Measurements from ENCODE around the gene ZNF561. TPM values are rescaled to one million over a fixed set of nuclear protein-coding genes. Genes with fewer than 3 reads are reported as not detected.
"Not testable (repeated sequence)": the region's sequence is repeated elsewhere in the genome, so short reads cannot be mapped to it uniquely, and the experiment has no call there.

ZNF561 gene
- total RNA-seq, 2 experiments from 2014 or later = 45.1 to 46.2 TPM

DNA sequence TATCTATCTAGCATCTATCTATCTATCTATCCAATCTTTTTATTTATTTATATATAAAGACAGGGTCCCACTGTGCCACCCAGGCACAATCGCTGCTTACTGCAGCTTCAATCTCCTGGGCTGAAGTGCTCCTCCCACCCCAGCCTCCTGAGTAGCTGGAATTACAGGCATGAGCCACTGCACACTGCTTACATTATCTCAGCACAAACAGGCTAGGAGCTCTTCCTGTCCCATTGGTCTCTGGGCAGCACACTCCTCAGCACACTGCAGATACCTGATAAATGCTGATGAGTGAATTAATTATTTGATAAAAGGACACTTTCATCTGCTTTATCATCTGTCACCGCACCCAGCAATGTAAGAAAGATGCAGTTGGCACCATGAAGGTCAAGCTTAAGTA, 37.7 kb upstream of the ZNF561 start:
- Histone ChIP-seq H3K27ac (ENCODE audit: low read depth in 1 of 2, low read length in 2 of 2) (no peak overlapping the region), H3K4me3 (ENCODE audit: low read length) (no peak overlapping the region), H3K9me3 (ENCODE audit: control insufficient read depth in 1 of 2, insufficient read depth in 1 of 2, low read length in 2 of 2) (peaks cover 17 to 19% of the 10 kb centered on the region in 2 experiments), H3K36me3 (ENCODE audit: insufficient read depth, low read length) (peaks cover 56% of the 10 kb centered on the region), H3K4me1 (ENCODE audit: insufficient read depth, low read length) (no peaks in the 10 kb centered on the region), H3K27me3 (ENCODE audit: control insufficient read depth in 1 of 2, insufficient read depth in 2 of 2, low read length in 2 of 2) (no peaks in the 10 kb centered on the region)
- ChIA-PET CTCF (no interaction called here), POLR2A (no interaction called here)
- no peak for TF ChIP-seq CTCF (IDR thresholded peaks at IDR 0.05)
- peaks cover 72% of the 10 kb centered on the region for H3K36me3 Mint-ChIP-seq (ENCODE audit: low read depth)
- no peak overlapping the region for H3K27ac Mint-ChIP-seq
- no peaks in the 10 kb centered on the region for H3K27me3 Mint-ChIP-seq
- ATAC-seq (ENCODE audit: poor library complexity) = no peak
- peaks cover 11% of the 10 kb centered on the region for H3K4me1 Mint-ChIP-seq (ENCODE audit: low read depth)
- no peak for DNase-seq
- H3K9me3 Mint-ChIP-seq = no peaks in the 10 kb centered on the region
- H3K4me3 Mint-ChIP-seq = no peak overlapping the region
- intact Hi-C loops (cut with DNase I, micrococcal nuclease) = no loop called here

DNA sequence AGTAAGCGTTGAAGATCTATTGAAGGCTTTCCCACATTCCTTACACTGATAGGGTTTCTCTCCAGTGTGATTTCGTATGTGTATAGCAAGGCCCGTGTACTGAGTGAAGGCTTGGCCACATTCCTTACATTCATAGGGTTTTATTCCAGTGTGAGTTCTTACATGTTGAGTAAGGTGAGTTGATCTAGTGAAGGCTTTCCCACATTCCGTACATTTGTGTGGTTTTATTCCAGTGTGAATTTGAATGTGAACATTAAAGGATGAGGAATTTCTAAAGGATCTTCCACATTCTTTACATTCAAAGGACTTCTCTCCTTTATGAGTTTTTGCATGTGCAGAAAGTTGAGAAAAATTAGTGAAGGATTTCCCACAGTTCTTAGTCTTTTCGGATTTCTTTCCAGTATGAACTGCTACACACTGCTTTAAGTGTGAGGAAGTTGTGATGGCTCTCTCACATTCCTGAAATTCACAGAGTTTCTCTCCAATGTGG, 32.1 kb upstream of the ZNF561 start:
- Histone ChIP-seq H3K36me3 (ENCODE audit: insufficient read depth, low read length) (peaks cover 71% of the 10 kb centered on the region), H3K9me3 (ENCODE audit: control insufficient read depth in 1 of 2, insufficient read depth in 1 of 2, low read length in 2 of 2) (peaks cover 20 to 45% of the 10 kb centered on the region in 2 experiments)
- H3K4me1 Mint-ChIP-seq (ENCODE audit: low read depth); H3K27me3 ChIP-seq (ENCODE audit: control insufficient read depth in 1 of 2, insufficient read depth in 2 of 2, low read length in 2 of 2); DNase-seq; intact Hi-C loops (cut with DNase I, micrococcal nuclease); CTCF ChIA-PET; H3K27ac ChIP-seq (ENCODE audit: low read depth in 1 of 2, low read length in 2 of 2); H3K27me3 Mint-ChIP-seq; H3K4me3 Mint-ChIP-seq; H3K4me3 ChIP-seq (ENCODE audit: low read length); POLR2A ChIA-PET; H3K27ac Mint-ChIP-seq; H3K4me1 ChIP-seq (ENCODE audit: insufficient read depth, low read length); ATAC-seq (ENCODE audit: poor library complexity): not testable (repeated sequence)
- peaks cover 99% of the 10 kb centered on the region for H3K36me3 Mint-ChIP-seq (ENCODE audit: low read depth)
- H3K9me3 Mint-ChIP-seq = peaks cover 12% of the 10 kb centered on the region

GRCh38 chr19:9651464-9651863, 30.4 kb upstream of the ZNF561 start:
- CTCF ChIA-PET = interaction anchor here (1.2 kb wide), 1 partner anchor 35 kb away, joined by 3 read pairs; no protein-coding TSS in a partner anchor
- peaks cover 60% of the 10 kb centered on the region for H3K36me3 ChIP-seq (ENCODE audit: insufficient read depth, low read length)
- intact Hi-C loops (cut with DNase I, micrococcal nuclease) = not testable (repeated sequence)

GRCh38 chr19:9650345-9650744, 29.3 kb upstream of the ZNF561 start:
- ChIA-PET POLR2A (interaction anchor here (1.2 kb wide), 1 partner anchor 118 kb away, joined by 3 read pairs; the partner anchor contains the start of gene ZNF846), CTCF (no interaction called here)
- Histone ChIP-seq H3K4me1 (ENCODE audit: insufficient read depth, low read length) (no peaks in the 10 kb centered on the region), H3K4me3 (ENCODE audit: low read length) (no peak overlapping the region), H3K9me3 (ENCODE audit: control insufficient read depth in 1 of 2, insufficient read depth in 1 of 2, low read length in 2 of 2) (peaks cover 20 to 43% of the 10 kb centered on the region in 2 experiments), H3K36me3 (ENCODE audit: insufficient read depth, low read length) (peaks cover 49% of the 10 kb centered on the region), H3K27me3 (ENCODE audit: control insufficient read depth in 1 of 2, insufficient read depth in 2 of 2, low read length in 2 of 2) (no peaks in the 10 kb centered on the region), H3K27ac (ENCODE audit: low read depth in 1 of 2, low read length in 2 of 2) (no peak overlapping the region)
- intact Hi-C loops (cut with DNase I, micrococcal nuclease) = no loop called here
- H3K4me3 Mint-ChIP-seq = no peak overlapping the region
- TF ChIP-seq CTCF (IDR thresholded peaks at IDR 0.05) = no peak
- no peaks in the 10 kb centered on the region for H3K27me3 Mint-ChIP-seq
- DNase-seq = no peak
- no peaks in the 10 kb centered on the region for H3K4me1 Mint-ChIP-seq (ENCODE audit: low read depth)
- ATAC-seq (ENCODE audit: poor library complexity) = no peak
- H3K9me3 Mint-ChIP-seq = peaks cover 12% of the 10 kb centered on the region
- peaks cover 90% of the 10 kb centered on the region for H3K36me3 Mint-ChIP-seq (ENCODE audit: low read depth)
- H3K27ac Mint-ChIP-seq = no peak overlapping the region

More at GRCh38 chr19:9651464-9651863, 30.4 kb upstream of the ZNF561 start:
- peaks cover 23 to 45% of the 10 kb centered on the region in 2 experiments for H3K9me3 ChIP-seq (ENCODE audit: control insufficient read depth in 1 of 2, insufficient read depth in 1 of 2, low read length in 2 of 2)
- not testable (repeated sequence) for ATAC-seq (ENCODE audit: poor library complexity); H3K4me1 ChIP-seq (ENCODE audit: insufficient read depth, low read length); H3K27me3 ChIP-seq (ENCODE audit: control insufficient read depth in 1 of 2, insufficient read depth in 2 of 2, low read length in 2 of 2); H3K27ac ChIP-seq (ENCODE audit: low read depth in 1 of 2, low read length in 2 of 2); H3K4me3 ChIP-seq (ENCODE audit: low read length); H3K4me3 Mint-ChIP-seq; H3K27ac Mint-ChIP-seq; H3K27me3 Mint-ChIP-seq; H3K4me1 Mint-ChIP-seq (ENCODE audit: low read depth); DNase-seq
- peaks cover 94% of the 10 kb centered on the region for H3K36me3 Mint-ChIP-seq (ENCODE audit: low read depth)
- POLR2A ChIA-PET = interaction anchor here (1.2 kb wide), 1 partner anchor 117 kb away, joined by 3 read pairs; the partner anchor contains the start of gene ZNF846
- peaks cover 12% of the 10 kb centered on the region for H3K9me3 Mint-ChIP-seq
